GM18519 (cell line): Measurements from ENCODE around the gene TMEM234.

ENCODE experiments used
- ATAC-seq: cut with Tn5 transposase; IDR thresholded peaks from one replicate; pipeline ENCODE4 v1.9.1; 2021; ENCODE audit warnings: mild to moderate bottlenecking, moderate library complexity; ENCODE audit not compliant: unreplicated experiment, low FRiP score

TMEM234 gene

DNA sequence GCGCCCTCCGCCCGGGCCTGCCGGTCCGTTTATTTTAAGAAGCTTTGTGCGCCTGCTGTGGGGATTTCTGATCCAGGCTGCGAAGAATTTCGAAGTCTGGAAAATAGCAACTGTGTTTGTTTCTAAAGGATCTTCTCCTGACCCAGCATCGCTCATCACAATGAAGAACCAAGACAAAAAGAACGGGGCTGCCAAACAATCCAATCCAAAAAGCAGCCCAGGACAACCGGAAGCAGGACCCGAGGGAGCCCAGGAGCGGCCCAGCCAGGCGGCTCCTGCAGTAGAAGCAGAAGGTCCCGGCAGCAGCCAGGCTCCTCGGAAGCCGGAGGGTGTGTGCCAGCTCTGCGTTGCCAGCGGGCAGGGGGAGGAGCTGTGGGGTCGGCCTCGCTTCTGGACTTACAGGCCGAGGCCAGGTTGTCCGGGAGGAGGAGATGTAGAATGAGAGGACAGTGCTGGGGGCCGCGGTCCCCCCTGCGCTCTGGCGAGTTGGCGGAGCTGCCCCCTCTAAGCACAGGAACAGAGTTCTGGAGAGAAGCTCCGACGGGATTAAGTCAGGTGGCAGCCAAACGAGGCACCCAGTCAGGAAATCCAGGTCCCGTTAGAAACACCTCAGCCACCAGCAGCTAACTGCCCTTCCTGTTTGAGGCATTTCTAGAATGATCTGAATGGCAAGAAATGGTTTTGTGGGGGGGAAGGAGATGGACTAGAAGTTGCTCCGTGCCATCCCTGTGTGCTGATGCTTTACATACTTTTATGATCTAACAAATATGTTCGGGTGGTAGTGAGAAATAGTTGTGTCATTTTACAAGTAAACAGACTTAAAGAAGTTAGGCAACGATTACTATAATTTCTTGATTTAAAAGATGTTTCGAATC lies 41.7 kb downstream of the TMEM234 start:
- ATAC-seq, result no peak

DNA sequence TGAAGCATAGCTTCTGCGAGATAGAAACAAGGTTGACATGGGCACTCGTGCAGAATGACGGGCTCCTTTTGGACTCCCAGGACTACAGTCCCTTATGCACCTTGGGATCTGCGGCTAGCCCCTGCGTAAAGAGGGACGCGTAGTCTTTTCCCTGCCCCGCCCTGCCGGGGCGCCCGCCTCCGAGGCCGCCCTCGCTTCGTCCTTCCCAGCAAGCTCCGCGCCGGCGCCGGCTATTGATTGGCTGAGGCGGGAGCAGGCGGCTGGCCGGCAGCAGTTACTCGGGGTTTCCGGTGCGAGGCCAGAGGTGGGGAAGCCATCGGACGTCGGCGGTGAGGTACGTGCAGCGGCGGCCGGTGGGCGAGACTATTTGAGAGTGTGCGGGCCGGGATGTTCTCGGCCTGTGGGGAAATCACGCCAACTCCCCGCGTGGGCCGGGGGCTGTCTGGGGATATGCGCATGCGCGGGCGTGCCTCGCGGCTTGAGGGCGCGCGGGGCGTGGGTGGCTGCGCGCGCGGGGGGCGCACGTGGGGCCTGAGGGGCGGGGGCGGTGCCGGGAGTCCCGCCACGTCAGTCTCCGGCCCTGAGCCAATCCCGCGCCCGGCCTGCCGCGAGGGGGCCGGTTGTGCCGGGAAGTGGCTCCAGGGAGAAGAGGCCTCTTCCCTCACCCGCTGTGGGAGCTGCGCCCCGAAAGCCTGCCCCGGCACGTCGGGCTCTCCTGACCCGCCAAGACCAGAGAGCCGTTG lies 42.5 kb downstream of the TMEM234 start, which contains the start of gene TXLNA:
Gene TXLNA, plus strand, starts transcription at position 233 of the 743 bp plus-strand sequence. CDS start 671 bp downstream, outside the sequence.
- no peak for ATAC-seq

DNA sequence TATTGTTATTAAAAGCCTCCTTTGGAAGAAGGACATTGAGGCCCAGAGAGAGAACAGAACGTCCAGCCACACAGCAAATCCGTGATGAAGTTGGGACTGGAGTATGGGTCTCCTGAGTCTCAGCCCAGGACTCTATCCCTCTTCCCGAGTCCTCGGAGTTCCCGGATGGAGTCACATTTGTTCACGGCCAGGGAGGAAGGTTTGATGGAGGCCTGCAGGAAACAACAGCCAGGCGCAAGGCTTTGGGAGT lies 43.0 kb downstream of the TMEM234 start:
- no peak for ATAC-seq

GRCh38 chr1:32178380-32179192 lies 43.6 kb downstream of the TMEM234 start:
- no peak for ATAC-seq

DNA sequence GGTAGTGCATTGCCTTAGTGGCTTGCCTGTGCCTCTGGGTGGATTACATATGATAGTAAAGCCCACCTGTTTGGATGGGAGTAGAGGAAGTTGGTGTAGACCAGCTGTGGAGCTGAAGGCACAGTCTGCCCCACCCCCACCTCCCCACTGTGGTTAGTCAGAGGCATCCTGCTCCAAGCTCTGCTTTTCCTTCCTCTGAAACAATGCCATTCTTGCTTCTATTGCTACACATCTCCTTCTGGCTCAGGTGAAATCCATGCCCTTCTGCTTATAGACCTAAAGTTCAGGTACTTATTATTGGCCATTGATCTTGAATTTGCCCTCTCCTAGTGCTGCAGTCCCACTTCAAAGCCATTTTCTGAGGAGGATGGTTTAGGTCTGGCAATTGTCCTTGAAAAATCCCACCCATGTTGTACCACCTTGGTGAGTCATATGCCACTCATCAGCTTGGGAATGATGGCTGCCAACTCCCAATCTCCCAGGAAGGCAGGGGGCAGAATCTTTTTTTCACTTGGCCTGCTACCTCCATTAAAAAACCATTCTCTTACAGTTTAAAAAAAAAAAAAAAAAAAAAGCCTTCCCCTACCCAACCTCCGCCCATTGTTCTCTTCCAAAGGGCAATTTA lies 49.4 kb downstream of the TMEM234 start:
- ATAC-seq, result no peak

GRCh38 chr1:32170991-32171390 lies 51.2 kb downstream of the TMEM234 start:
- no peak for ATAC-seq
